Endothelial cell of umbilical vein (primary cell): ENCODE measurements around the gene MEGF11. TPM values are rescaled to one million over a fixed set of nuclear protein-coding genes. Genes with fewer than 3 reads are reported as not detected.

Source experiments
- BruUV-seq: library from RNA; stranded (reverse); fragments of 400-500 nt; replicated peaks from 2 replicates; lab custom pipeline; 2021; lab: Mats Ljungman, UMichigan
- CTCF ChIA-PET: fragments of 300-600, 350-600 bp; sonication (Branson Sonifier 250); formaldehyde crosslinking; loops from one replicate; lab custom pipeline; 2021; ENCODE audit warnings: antibody characterized with exemption, inconsistent platforms; lab: Charles Lee
- POLR2A ChIA-PET: fragments of 300-600, 350-600 bp; sonication (Branson Sonifier 250); formaldehyde crosslinking; loops from one replicate; lab custom pipeline; 2021; ENCODE audit warnings: antibody characterized with exemption, inconsistent platforms; lab: Charles Lee
- DNase-seq: peaks from one replicate; pipeline ENCODE4 v3.0.0-alpha.2; 2011; ENCODE audit warnings: low read depth, low spot score
- FAIRE-seq: peaks from 2 replicates; lab custom pipeline; 2011; peaks lifted over from hg19 to GRCh38; lab: Jason Lieb, UNC
- H2AFZ ChIP-seq: 2 replicates; pipeline ENCODE4 v1.6.0; 2012; ENCODE audit warnings: low read depth, low read length, control low read depth, inconsistent platforms
- H3K27ac ChIP-seq: 2 replicates; pipeline ENCODE4 v1.5.1; 2011; ENCODE audit warnings: low read depth, mild to moderate bottlenecking, control low read depth, low read length, moderate library complexity; ENCODE audit not compliant: insufficient read depth
- H3K27me3 ChIP-seq, 2 experiments: 2 replicates each; pipeline versions ENCODE4 v1.6.0 to v1.6.1; 2011; ENCODE audit warnings: low read length in 2 of 2, mixed read lengths in 1 of 2; ENCODE audit not compliant: control insufficient read depth in 2 of 2, insufficient read depth in 2 of 2
- H3K36me3 ChIP-seq, 2 experiments: 2 replicates in 1 of 2; 3 replicates in 1 of 2; pipeline ENCODE4 v1.5.1; 2011; ENCODE audit warnings: low read length in 2 of 2, mild to moderate bottlenecking in 1 of 2, moderate library complexity in 1 of 2; ENCODE audit not compliant: control insufficient read depth in 2 of 2, insufficient read depth in 2 of 2; ENCODE audit errors: extremely low read depth in 1 of 2
- H3K4me1 ChIP-seq: 3 replicates; pipeline ENCODE4 v1.5.1; 2011; ENCODE audit warnings: mild to moderate bottlenecking, low read length; ENCODE audit not compliant: control insufficient read depth, insufficient read depth; ENCODE audit errors: extremely low read depth
- H3K4me2 ChIP-seq: 2 replicates; pipeline ENCODE4 v1.6.1; 2011; ENCODE audit warnings: low read length, control low read depth, mixed read lengths; ENCODE audit not compliant: insufficient read depth
- H3K4me3 ChIP-seq, 3 experiments: fragments of 200-600 bp in 1 of 3; sonication (generic), shearing (Covaris generic) in 1 of 3; replicated peaks in 1 of 3; 2 replicates each; pipeline ENCODE4 v1.5.1; 2011 to 2016; ENCODE audit warnings: control low read depth in 3 of 3, low read length in 3 of 3, mild to moderate bottlenecking in 2 of 3, inconsistent platforms in 1 of 3, low read depth in 1 of 3, moderate library complexity in 1 of 3; ENCODE audit not compliant: insufficient read depth in 1 of 3
- H3K79me2 ChIP-seq: 2 replicates; pipeline ENCODE4 v1.6.0; 2012; ENCODE audit warnings: low read length, inconsistent platforms; ENCODE audit not compliant: control insufficient read depth, insufficient read depth
- H3K9ac ChIP-seq: replicated peaks from 2 replicates; pipeline ENCODE3; 2011; ENCODE audit warnings: low read length, control low read depth; ENCODE audit not compliant: insufficient read depth; ENCODE audit errors: extremely low read depth
- H3K9me1 ChIP-seq: replicated peaks from 3 replicates; pipeline ENCODE4 v1.6.0; 2011; ENCODE audit warnings: mild to moderate bottlenecking, low read length; ENCODE audit not compliant: control insufficient read depth, insufficient read depth; ENCODE audit errors: extremely low read depth
- H3K9me3 ChIP-seq: replicated peaks from 2 replicates; pipeline ENCODE4 v1.5.1; 2012; ENCODE audit warnings: low read length, inconsistent platforms; ENCODE audit not compliant: control insufficient read depth, insufficient read depth
- H4K20me1 ChIP-seq: replicated peaks from 2 replicates; pipeline ENCODE3; 2011; ENCODE audit warnings: mild to moderate bottlenecking, low read length; ENCODE audit not compliant: control insufficient read depth, insufficient read depth; ENCODE audit errors: extremely low read depth
- CTCF ChIP-seq, 2 donors: IDR thresholded peaks; 1 replicate in 1 of 2; 2 replicates in 1 of 2; pipeline ENCODE4 v1.5.1; 2011; ENCODE audit warnings: low read length in 2 of 2, mild to moderate bottlenecking in 2 of 2, moderate library complexity in 2 of 2, control low read depth in 1 of 2, inconsistent platforms in 1 of 2, low read depth in 1 of 2; ENCODE audit not compliant: insufficient read depth in 1 of 2; ENCODE audit errors: extremely low read depth in 1 of 2
- EZH2 ChIP-seq: IDR thresholded peaks from 2 replicates; pipeline ENCODE4 v1.6.1; 2012; ENCODE audit warnings: borderline replicate concordance, low read depth, mild to moderate bottlenecking, moderate library complexity, low read length, inconsistent platforms; ENCODE audit not compliant: severe bottlenecking
- FOS ChIP-seq: IDR thresholded peaks from 2 replicates; pipeline ENCODE4 v1.6.1; 2011; ENCODE audit warnings: mild to moderate bottlenecking, low read length, moderate library complexity, borderline replicate concordance; ENCODE audit not compliant: insufficient read depth
- JUN ChIP-seq: IDR thresholded peaks from 2 replicates; pipeline ENCODE4 v1.6.1; 2011; ENCODE audit warnings: borderline replicate concordance, low read depth; ENCODE audit not compliant: insufficient read length, insufficient read depth
- MAX ChIP-seq: IDR thresholded peaks from 2 replicates; pipeline ENCODE4 v1.6.1; 2011; ENCODE audit not compliant: insufficient read depth, insufficient read length
- POLR2A ChIP-seq: IDR thresholded peaks from 2 replicates; pipeline ENCODE4 v1.6.1; 2012; ENCODE audit warnings: low read depth, mild to moderate bottlenecking, control low read depth, low read length
- POLR2AphosphoS5 ChIP-seq: IDR thresholded peaks from 2 replicates; pipeline ENCODE4 v1.6.1; 2012; ENCODE audit warnings: low read depth, mild to moderate bottlenecking, control low read depth, low read length, moderate library complexity; ENCODE audit not compliant: insufficient read depth
- dilution Hi-C: fragments of 300-500 bp; cut with MboI; formaldehyde crosslinking; loops from one replicate; pipeline ENCODE4 v1.15.0; 2019; ENCODE audit warnings: low sequenced_read_pairs; ENCODE audit not compliant: extremely low pct_ligation_motif_present
- intact Hi-C: fragments of 100-400 bp; cut with micrococcal nuclease; formaldehyde crosslinking; loops from one replicate; pipeline ENCODE4 v1.10.0; 2022
- polyA plus RNA-seq, 4 experiments: library from polyadenylated mRNA; depleted of rRNA in 3 of 4; stranded (reverse) in 3 of 4; unstranded in 1 of 4; fragments of >200 nt; gene quantifications; 2 replicates each; pipeline versions ENCODE4 v1.2.1 to v1.2.3, GENCODE V29; 2011 to 2012; ENCODE audit warnings: missing spikeins in 1 of 4
- total RNA-seq: library from RNA; stranded (reverse); gene quantifications from 2 replicates; pipeline ENCODE4 v1.2.3, GENCODE V29; 2021

Gene MEGF11
- total and polyA plus RNA-seq, 2 donors (not counting 3 experiments of a cell fraction or from before 2014, with no cell fraction given): not detected

GRCh38 chr15:66275352-66275751 is 21.8 kb upstream of the MEGF11 start:
- Histone ChIP-seq H3K4me1 (no peaks in the 10 kb centered on the region), H2AFZ (no peak overlapping the region), H3K9ac (no peak overlapping the region), H3K27me3 (peaks cover 2 to 5% of the 10 kb centered on the region in 2 experiments), H3K4me2 (no peak overlapping the region), H3K79me2 (no peaks in the 10 kb centered on the region), H4K20me1 (no peaks in the 10 kb centered on the region), H3K9me3 (no peaks in the 10 kb centered on the region), H3K4me3 (no peak overlapping the region), H3K9me1 (no peaks in the 10 kb centered on the region), H3K27ac (no peak overlapping the region), H3K36me3 (no peaks in the 10 kb centered on the region)
- no TSS peak for BruUV-seq
- no peak for FAIRE-seq
- POLR2A ChIA-PET: no interaction called here
- dilution Hi-C loops: no loop called here
- intact Hi-C loops: no loop called here
- no peak for DNase-seq
- CTCF ChIA-PET: interaction anchor here (1.3 kb wide), 1 partner anchor 13 kb away, joined by 5 read pairs; no protein-coding TSS in a partner anchor
- TF ChIP-seq FOS (no peak), MAX (no peak), POLR2A (no peak), EZH2 (no peak), CTCF (IDR thresholded peaks at IDR 0.05; ENCODE audit: extremely low read depth in 1 of 2, insufficient read depth in 1 of 2, low read depth in 1 of 2, low read length in 2 of 2) (no peak), POLR2AphosphoS5 (no peak), JUN (no peak)
